ENCODE data around the gene FMNL2. TPM values are rescaled to one million over a fixed set of nuclear protein-coding genes. Genes with fewer than 3 reads are reported as not detected.

Gene FMNL2
- total RNA-seq, 1 donor: 24.2 TPM

GRCh38 chr2:152483276-152484063 lies 148.5 kb downstream of the FMNL2 start:
- Histone ChIP-seq H3K79me2 (ENCODE audit: insufficient read depth, low read length) (peaks cover 44% of the 10 kb centered on the region), H3K4me2 (ENCODE audit: insufficient read depth, low read length) (no peak overlapping the region), H3K27me3 (ENCODE audit: insufficient read depth, low read length) (no peaks in the 10 kb centered on the region), H3K9me3 (ENCODE audit: low read depth, low read length) (no peaks in the 10 kb centered on the region), H3K4me1 (ENCODE audit: insufficient read depth, low read length) (no peaks in the 10 kb centered on the region), H4K20me1 (ENCODE audit: insufficient read depth, low read length) (no peaks in the 10 kb centered on the region), H3K27ac (ENCODE audit: low read depth, low read length) (no peak overlapping the region), H3K4me3 (ENCODE audit: insufficient read depth, low read length) (no peak overlapping the region), H2AFZ (ENCODE audit: low read length) (no peak overlapping the region), H3K36me3 (ENCODE audit: insufficient read depth, low read length) (no peaks in the 10 kb centered on the region)
- TF ChIP-seq CTCF (IDR thresholded peaks at IDR 0.05; ENCODE audit: extremely low read depth, low read depth, low read length): no peak
- DNase-seq (ENCODE audit: insufficient read length, low spot score, missing footprints): no peak

- Histone ChIP-seq H3K9me3 (ENCODE audit: low read depth, low read length) (no peaks in the 10 kb centered on the region), H3K27ac (ENCODE audit: low read depth, low read length) (no peak overlapping the region), H3K36me3 (ENCODE audit: insufficient read depth, low read length) (no peaks in the 10 kb centered on the region), H2AFZ (ENCODE audit: low read length) (no peak overlapping the region), H3K4me2 (ENCODE audit: insufficient read depth, low read length) (no peak overlapping the region), H3K4me1 (ENCODE audit: insufficient read depth, low read length) (no peaks in the 10 kb centered on the region), H3K79me2 (ENCODE audit: insufficient read depth, low read length) (peaks cover 44% of the 10 kb centered on the region), H3K4me3 (ENCODE audit: insufficient read depth, low read length) (no peak overlapping the region), H4K20me1 (ENCODE audit: insufficient read depth, low read length) (no peaks in the 10 kb centered on the region), H3K27me3 (ENCODE audit: insufficient read depth, low read length) (no peaks in the 10 kb centered on the region)
- no peak for TF ChIP-seq CTCF (IDR thresholded peaks at IDR 0.05; ENCODE audit: extremely low read depth, low read depth, low read length)
- DNase-seq (ENCODE audit: insufficient read length, low spot score, missing footprints): no peak
Measured at GRCh38 chr2:152485954-152486736, 151.2 kb downstream of the FMNL2 start.

- Histone ChIP-seq H3K79me2 (ENCODE audit: insufficient read depth, low read length) (peaks cover 43% of the 10 kb centered on the region), H3K4me1 (ENCODE audit: insufficient read depth, low read length) (no peaks in the 10 kb centered on the region), H4K20me1 (ENCODE audit: insufficient read depth, low read length) (no peaks in the 10 kb centered on the region), H3K9me3 (ENCODE audit: low read depth, low read length) (no peaks in the 10 kb centered on the region), H3K4me2 (ENCODE audit: insufficient read depth, low read length) (no peak overlapping the region), H3K36me3 (ENCODE audit: insufficient read depth, low read length) (no peaks in the 10 kb centered on the region), H3K27ac (ENCODE audit: low read depth, low read length) (no peak overlapping the region), H2AFZ (ENCODE audit: low read length) (no peak overlapping the region), H3K4me3 (ENCODE audit: insufficient read depth, low read length) (no peak overlapping the region), H3K27me3 (ENCODE audit: insufficient read depth, low read length) (no peaks in the 10 kb centered on the region)
- no peak for TF ChIP-seq CTCF (IDR thresholded peaks at IDR 0.05; ENCODE audit: extremely low read depth, low read depth, low read length)
- no peak for DNase-seq (ENCODE audit: insufficient read length, low spot score, missing footprints)
Measured at GRCh38 chr2:152486737-152487400, 151.9 kb downstream of the FMNL2 start.

Data from osteoblast (primary cell).